Measurements from ENCODE around the gene SEPTIN11.

SEPTIN11 gene

DNA sequence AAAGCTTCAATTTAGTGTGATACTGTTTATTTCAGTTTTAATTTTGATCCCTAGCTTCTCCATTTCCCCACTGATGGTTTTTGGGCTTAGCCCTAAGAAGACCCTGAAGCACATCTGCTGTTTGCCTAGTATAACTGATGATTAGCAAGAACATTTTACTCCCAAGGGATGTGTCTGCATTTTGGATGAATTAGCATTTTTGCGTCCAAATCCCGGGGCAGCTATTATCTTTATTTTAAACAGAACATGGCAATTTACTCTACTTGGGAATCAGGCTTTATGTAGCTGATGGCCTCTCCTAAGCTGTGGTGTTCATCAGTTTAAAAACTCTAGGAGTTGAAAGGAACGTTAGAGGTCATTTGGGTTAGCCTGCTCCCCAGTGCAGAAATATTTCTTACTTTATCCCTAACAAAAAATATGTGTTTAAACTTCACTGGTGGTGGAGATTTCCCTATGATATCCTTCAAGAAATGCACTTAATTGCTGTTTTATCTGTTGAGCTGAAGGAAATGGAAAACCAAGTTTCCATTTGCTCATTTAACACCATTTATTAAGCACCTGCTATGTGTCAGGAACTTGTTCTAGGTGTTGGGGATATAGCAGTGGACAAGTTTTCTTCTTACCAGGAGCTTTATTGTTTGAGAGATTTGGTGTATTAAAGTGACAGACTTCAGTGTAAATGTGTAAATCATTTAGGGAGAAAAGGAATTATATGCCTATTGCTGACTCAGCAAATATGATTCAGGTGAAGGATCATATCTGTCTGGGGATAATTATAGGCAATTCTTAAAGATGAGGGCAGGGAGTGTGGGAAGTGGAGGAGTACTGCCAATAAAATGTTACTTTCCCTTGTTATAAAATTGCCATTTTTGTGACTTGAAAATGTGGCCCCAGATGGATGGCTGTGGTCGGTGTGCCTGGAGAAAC, 3.4 kb downstream of the SEPTIN11 start:
- TF ChIP-seq, protein P1, sequence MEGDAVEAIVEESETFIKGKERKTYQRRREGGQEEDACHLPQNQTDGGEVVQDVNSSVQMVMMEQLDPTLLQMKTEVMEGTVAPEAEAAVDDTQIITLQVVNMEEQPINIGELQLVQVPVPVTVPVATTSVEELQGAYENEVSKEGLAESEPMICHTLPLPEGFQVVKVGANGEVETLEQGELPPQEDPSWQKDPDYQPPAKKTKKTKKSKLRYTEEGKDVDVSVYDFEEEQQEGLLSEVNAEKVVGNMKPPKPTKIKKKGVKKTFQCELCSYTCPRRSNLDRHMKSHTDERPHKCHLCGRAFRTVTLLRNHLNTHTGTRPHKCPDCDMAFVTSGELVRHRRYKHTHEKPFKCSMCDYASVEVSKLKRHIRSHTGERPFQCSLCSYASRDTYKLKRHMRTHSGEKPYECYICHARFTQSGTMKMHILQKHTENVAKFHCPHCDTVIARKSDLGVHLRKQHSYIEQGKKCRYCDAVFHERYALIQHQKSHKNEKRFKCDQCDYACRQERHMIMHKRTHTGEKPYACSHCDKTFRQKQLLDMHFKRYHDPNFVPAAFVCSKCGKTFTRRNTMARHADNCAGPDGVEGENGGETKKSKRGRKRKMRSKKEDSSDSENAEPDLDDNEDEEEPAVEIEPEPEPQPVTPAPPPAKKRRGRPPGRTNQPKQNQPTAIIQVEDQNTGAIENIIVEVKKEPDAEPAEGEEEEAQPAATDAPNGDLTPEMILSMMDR (IDR thresholded peaks at IDR 0.05; ENCODE audit: insufficient read depth, low read length, poor library complexity, severe bottlenecking) = no peak
- no peak for DNase-seq (ENCODE audit: extremely low read depth, insufficient read length)
- Histone ChIP-seq H3K27me3 (replicated peaks; ENCODE audit: control insufficient read depth, insufficient read depth, low read length) (no peaks in the 10 kb centered on the region), H3K4me3 (replicated peaks; ENCODE audit: low read depth, low read length) (no peak overlapping the region), H3K36me3 (ENCODE audit: control insufficient read depth, insufficient read depth, low read length) (no peaks in the 10 kb centered on the region)

DNA sequence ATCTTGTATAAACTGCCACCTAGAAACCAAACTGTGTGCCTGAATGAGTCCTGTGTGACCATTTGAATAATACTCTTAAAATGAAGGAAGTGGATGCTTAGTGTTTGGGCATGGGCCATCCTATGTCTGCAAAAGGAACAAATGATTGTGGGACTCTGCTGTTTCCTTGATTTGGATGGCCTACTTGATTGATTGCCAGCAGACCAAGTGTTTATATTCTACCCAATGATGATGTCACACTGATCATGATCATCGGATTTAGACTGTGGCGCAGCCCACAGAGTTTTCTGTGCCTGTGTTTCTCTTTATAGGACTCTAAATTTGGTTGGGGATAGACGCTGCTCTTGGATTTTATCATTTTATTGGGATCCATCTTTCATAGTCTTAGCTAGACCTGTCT, 4.4 kb downstream of the SEPTIN11 start:
- TF ChIP-seq, protein P1 (IDR thresholded peaks at IDR 0.05; ENCODE audit: insufficient read depth, low read length, poor library complexity, severe bottlenecking) = no peak
- no peak for DNase-seq (ENCODE audit: extremely low read depth, insufficient read length)
- no peak overlapping the region for H3K4me3 ChIP-seq (replicated peaks; ENCODE audit: low read depth, low read length)
- H3K27me3 ChIP-seq (replicated peaks; ENCODE audit: control insufficient read depth, insufficient read depth, low read length) = no peaks in the 10 kb centered on the region
- no peaks in the 10 kb centered on the region for H3K36me3 ChIP-seq (ENCODE audit: control insufficient read depth, insufficient read depth, low read length)

DNA sequence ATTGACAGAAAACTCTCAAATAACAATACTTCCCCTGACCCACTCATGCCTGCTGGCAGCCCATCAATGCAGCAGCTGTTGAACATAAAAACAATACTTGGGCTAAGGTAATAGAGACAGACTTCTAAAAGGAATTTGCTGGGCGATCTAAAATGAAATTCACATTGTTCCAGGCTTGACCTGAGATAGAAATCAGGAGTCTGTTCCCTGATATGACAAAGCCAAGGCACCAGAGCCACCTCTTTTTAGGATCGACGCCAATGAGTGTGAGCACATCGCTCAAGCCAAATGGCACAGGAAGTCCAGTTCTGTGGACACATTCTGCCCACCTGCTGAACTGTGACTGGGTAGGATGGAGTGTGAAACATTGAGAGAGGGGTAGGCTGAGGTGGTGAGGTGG, 4.9 kb downstream of the SEPTIN11 start:
- TF ChIP-seq, protein P1 (IDR thresholded peaks at IDR 0.05; ENCODE audit: insufficient read depth, low read length, poor library complexity, severe bottlenecking) = no peak
- H3K4me3 ChIP-seq (replicated peaks; ENCODE audit: low read depth, low read length) = no peak overlapping the region
- no peaks in the 10 kb centered on the region for H3K36me3 ChIP-seq (ENCODE audit: control insufficient read depth, insufficient read depth, low read length)

DNA sequence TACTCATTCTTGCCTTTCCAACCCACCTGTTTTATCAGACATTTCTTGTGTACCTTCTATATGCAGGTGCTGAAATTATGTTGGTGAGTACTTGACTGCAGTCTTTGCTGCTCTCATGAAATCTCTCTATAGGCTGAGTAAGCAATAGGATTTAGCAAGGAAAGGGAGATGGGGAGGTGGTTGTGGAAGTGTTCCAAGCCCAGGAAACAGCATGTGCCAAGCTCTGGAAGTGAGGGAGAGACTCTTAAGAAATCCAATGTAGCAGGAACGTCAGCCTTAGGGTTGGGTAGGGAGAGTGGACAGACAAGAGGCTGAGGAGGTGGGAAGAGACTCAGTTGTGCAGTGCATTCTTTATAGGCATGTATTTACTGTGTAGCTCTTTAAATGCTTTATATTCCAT, 5.6 kb downstream of the SEPTIN11 start:
- Histone ChIP-seq H3K27me3 (replicated peaks; ENCODE audit: control insufficient read depth, insufficient read depth, low read length) (no peaks in the 10 kb centered on the region), H3K36me3 (ENCODE audit: control insufficient read depth, insufficient read depth, low read length) (no peaks in the 10 kb centered on the region), H3K4me3 (replicated peaks; ENCODE audit: low read depth, low read length) (no peak overlapping the region)
- TF ChIP-seq, protein P1 (IDR thresholded peaks at IDR 0.05; ENCODE audit: insufficient read depth, low read length, poor library complexity, severe bottlenecking) = no peak
- no peak for DNase-seq (ENCODE audit: extremely low read depth, insufficient read length)

More for the DNA sequence above, 4.9 kb downstream of the SEPTIN11 start:
- no peak for DNase-seq (ENCODE audit: extremely low read depth, insufficient read length)
- no peaks in the 10 kb centered on the region for H3K27me3 ChIP-seq (replicated peaks; ENCODE audit: control insufficient read depth, insufficient read depth, low read length)

DNA sequence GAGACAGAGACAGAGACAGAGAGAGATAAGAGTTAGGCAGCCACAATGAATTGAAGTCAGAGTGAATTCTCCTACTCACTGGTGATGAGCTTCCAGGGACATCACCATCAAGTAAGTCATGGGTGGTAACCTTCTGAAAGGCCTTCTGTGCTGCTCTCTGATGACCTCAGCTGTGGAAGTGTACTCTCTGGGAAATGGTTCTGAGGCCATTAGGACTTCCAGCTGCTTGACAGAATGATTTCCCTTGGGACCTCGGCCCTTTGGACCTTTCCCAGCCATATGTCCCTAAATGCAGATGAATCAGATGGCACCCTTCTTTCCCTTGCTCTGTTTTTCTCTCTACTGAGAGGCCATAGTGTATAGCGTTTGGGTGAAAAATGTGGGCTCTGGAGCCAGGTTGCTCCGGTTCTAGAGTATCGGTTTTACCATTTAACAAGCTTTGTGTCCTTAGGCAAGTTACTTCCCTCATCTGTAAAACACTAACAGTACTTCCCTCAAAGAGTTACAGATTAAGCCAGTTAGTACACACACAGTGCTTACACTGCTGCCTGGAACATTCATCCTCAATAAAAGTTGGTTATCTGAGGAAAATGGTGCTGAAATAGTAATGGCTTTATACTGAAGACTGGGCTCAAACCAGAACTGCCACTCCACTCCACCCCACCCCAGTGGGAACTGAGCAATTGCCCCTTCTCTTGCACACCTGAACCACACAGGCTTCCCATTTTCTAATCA, 7.6 kb downstream of the SEPTIN11 start:
- Histone ChIP-seq H3K27me3 (replicated peaks; ENCODE audit: control insufficient read depth, insufficient read depth, low read length) (no peaks in the 10 kb centered on the region), H3K4me3 (replicated peaks; ENCODE audit: low read depth, low read length) (no peak overlapping the region), H3K36me3 (ENCODE audit: control insufficient read depth, insufficient read depth, low read length) (no peaks in the 10 kb centered on the region)
- TF ChIP-seq, protein P1 (IDR thresholded peaks at IDR 0.05; ENCODE audit: insufficient read depth, low read length, poor library complexity, severe bottlenecking) = no peak
- no peak for DNase-seq (ENCODE audit: extremely low read depth, insufficient read length)
